Fibroblast of lung (primary cell): Measurements from ENCODE around the gene NTRK3. TPM values are rescaled to one million over a fixed set of nuclear protein-coding genes. Genes with fewer than 3 reads are reported as not detected.

Source experiments
- DNase-seq, 2 donors: peaks; one replicate each; pipeline versions ENCODE4 v3.0.0 to v3.0.0-alpha.2; 2010; ENCODE audit warnings: low read depth in 2 of 2
- H2AFZ ChIP-seq: 2 replicates; pipeline ENCODE4 v1.5.1; 2012; ENCODE audit warnings: low read length, control low read depth, inconsistent platforms
- H3K27ac ChIP-seq: 2 replicates; pipeline ENCODE4 v1.5.1; 2011; ENCODE audit warnings: low read length, control low read depth; ENCODE audit not compliant: insufficient read depth
- H3K27me3 ChIP-seq: 2 replicates; pipeline ENCODE4 v1.5.1; 2011; ENCODE audit warnings: mild to moderate bottlenecking, low read length; ENCODE audit not compliant: control insufficient read depth, insufficient read depth
- H3K36me3 ChIP-seq: 2 replicates; pipeline ENCODE4 v1.5.1; 2011; ENCODE audit warnings: low read length; ENCODE audit not compliant: control insufficient read depth, insufficient read depth
- H3K4me1 ChIP-seq: 2 replicates; pipeline ENCODE4 v1.5.1; 2011; ENCODE audit warnings: low read length; ENCODE audit not compliant: control insufficient read depth, insufficient read depth; ENCODE audit errors: extremely low read depth
- H3K4me2 ChIP-seq: 2 replicates; pipeline ENCODE4 v1.5.1; 2011; ENCODE audit warnings: low read length, control low read depth; ENCODE audit not compliant: insufficient read depth; ENCODE audit errors: extremely low read depth
- H3K4me3 ChIP-seq, 4 experiments: fragments of 200-600 bp in 1 of 4; sonication (generic) in 1 of 4; replicated peaks in 1 of 4; 2 replicates each; pipeline ENCODE4 v1.5.1; 2011 to 2016; ENCODE audit warnings: low read length in 4 of 4, low read depth in 3 of 4, mild to moderate bottlenecking in 3 of 4, control low read depth in 2 of 4, inconsistent platforms in 1 of 4, mixed read lengths in 1 of 4; ENCODE audit not compliant: insufficient read depth in 1 of 4; ENCODE audit errors: control extremely low read depth in 1 of 4
- H3K79me2 ChIP-seq: 2 replicates; pipeline ENCODE4 v1.5.1; 2012; ENCODE audit warnings: mild to moderate bottlenecking, low read length, inconsistent platforms; ENCODE audit not compliant: control insufficient read depth, insufficient read depth
- H3K9ac ChIP-seq: 2 replicates; pipeline ENCODE4 v1.5.1; 2011; ENCODE audit warnings: mild to moderate bottlenecking, low read length, control low read depth; ENCODE audit not compliant: insufficient read depth
- H3K9me3 ChIP-seq: 2 replicates; pipeline ENCODE4 v1.5.1; 2012; ENCODE audit warnings: low read depth, low read length; ENCODE audit not compliant: control insufficient read depth, insufficient read depth
- H4K20me1 ChIP-seq: 2 replicates; pipeline ENCODE4 v1.5.1; 2011; ENCODE audit warnings: low read length; ENCODE audit not compliant: control insufficient read depth, insufficient read depth; ENCODE audit errors: extremely low read depth
- EZH2 ChIP-seq: IDR thresholded peaks from 2 replicates; pipeline ENCODE4 v1.5.1; 2012; ENCODE audit warnings: low read length, control low read depth, mild to moderate bottlenecking; ENCODE audit errors: missing control alignments
- polyA plus RNA-seq, 2 donors: library from polyadenylated mRNA; depleted of rRNA in 1 of 2; stranded (reverse) in 1 of 2; unstranded in 1 of 2; fragments of >200 nt; gene quantifications; 2 replicates each; pipeline ENCODE4 v1.2.1, GENCODE V29; 2011 to 2012; ENCODE audit warnings: missing spikeins in 1 of 2
- total RNA-seq: library from RNA; depleted of rRNA; stranded (reverse); fragments of >200 nt; gene quantifications from 2 replicates; pipeline ENCODE4 v1.2.1, GENCODE V29; 2014
- TF ChIP-seq, protein P1 (sequence below), 2 donors: IDR thresholded peaks in 1 of 2; conservative IDR thresholded peaks in 1 of 2; 1 replicate in 1 of 2; 2 replicates in 1 of 2; pipeline ENCODE4 v1.5.1; 2011 to 2012; ENCODE audit warnings: low read length in 2 of 2, control low read depth in 1 of 2, inconsistent platforms in 1 of 2, low read depth in 1 of 2, mild to moderate bottlenecking in 1 of 2

The NTRK3 gene
- total and polyA plus RNA-seq, 2 donors (not counting 1 experiment from before 2014, with no cell fraction given): 0.06 TPM; not detected in 1

DNA sequence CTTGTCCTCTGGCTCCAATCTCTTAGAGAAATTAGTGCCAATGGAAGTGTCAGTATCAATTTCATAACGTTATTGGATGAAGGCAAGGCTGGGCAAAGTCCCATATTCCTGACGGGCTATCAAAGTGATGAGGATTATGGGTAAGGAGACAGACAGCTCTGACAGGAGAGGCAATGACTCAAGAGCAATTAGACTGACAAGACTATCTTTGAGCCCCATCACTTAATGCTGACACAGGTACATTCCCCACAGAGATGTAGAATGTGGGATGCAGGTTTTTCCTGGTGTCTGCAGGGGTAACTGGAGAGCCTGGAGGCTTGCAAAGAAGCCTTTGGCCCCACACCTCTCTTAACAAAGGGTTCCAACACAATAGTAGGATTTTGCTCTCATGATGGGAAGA is 208.3 kb downstream of the NTRK3 start:
- no peaks in the 10 kb centered on the region for H3K4me1 ChIP-seq
- H3K9me3 ChIP-seq: no peaks in the 10 kb centered on the region
- H3K4me3 ChIP-seq: no peak overlapping the region
- H3K36me3 ChIP-seq: no peaks in the 10 kb centered on the region
- H3K27ac ChIP-seq: no peak overlapping the region
- H3K27me3 ChIP-seq: no peaks in the 10 kb centered on the region
- no peak overlapping the region for H2AFZ ChIP-seq
- H4K20me1 ChIP-seq: no peaks in the 10 kb centered on the region
- no peak overlapping the region for H3K4me2 ChIP-seq
- TF ChIP-seq, protein P1, sequence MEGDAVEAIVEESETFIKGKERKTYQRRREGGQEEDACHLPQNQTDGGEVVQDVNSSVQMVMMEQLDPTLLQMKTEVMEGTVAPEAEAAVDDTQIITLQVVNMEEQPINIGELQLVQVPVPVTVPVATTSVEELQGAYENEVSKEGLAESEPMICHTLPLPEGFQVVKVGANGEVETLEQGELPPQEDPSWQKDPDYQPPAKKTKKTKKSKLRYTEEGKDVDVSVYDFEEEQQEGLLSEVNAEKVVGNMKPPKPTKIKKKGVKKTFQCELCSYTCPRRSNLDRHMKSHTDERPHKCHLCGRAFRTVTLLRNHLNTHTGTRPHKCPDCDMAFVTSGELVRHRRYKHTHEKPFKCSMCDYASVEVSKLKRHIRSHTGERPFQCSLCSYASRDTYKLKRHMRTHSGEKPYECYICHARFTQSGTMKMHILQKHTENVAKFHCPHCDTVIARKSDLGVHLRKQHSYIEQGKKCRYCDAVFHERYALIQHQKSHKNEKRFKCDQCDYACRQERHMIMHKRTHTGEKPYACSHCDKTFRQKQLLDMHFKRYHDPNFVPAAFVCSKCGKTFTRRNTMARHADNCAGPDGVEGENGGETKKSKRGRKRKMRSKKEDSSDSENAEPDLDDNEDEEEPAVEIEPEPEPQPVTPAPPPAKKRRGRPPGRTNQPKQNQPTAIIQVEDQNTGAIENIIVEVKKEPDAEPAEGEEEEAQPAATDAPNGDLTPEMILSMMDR (conservative IDR thresholded peaks at IDR 0.05 in 1 of 2, IDR thresholded peaks at IDR 0.05 in 1 of 2; ENCODE audit: low read depth in 1 of 2, low read length in 2 of 2): no peak
- TF ChIP-seq EZH2: no peak
- no peak for DNase-seq
- no peak overlapping the region for H3K9ac ChIP-seq
- H3K79me2 ChIP-seq: no peaks in the 10 kb centered on the region

DNA sequence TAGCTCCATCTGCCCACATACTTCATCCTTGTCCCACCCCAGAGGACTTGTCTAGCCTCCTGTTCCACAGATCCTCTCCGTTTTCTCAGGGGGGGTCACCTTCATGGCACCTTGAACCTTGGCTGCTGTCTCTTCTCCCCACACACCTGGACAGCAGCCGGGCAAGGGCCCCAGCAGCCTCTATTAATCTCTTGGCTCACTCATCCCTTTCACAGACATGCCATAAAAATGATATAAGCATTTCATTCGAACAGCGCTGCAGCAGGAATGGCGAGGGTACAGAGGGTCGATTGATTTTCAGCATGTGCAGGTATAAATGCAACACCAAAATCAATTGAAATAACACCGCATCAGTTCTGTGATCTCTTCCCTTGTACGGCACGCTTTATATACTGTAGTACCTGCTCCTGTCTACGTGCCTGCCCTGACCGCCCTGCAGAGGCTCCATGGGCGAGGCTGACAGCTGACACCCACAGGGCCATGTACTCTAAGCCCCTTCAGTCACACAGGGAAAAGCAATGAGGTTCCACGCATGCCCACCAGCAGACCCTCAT is 209.9 kb downstream of the NTRK3 start:
- Histone ChIP-seq H3K9ac (no peak overlapping the region), H3K27me3 (no peaks in the 10 kb centered on the region), H3K36me3 (no peaks in the 10 kb centered on the region), H3K79me2 (no peaks in the 10 kb centered on the region), H3K9me3 (no peaks in the 10 kb centered on the region), H3K4me3 (no peak overlapping the region), H3K4me2 (no peak overlapping the region), H3K4me1 (no peaks in the 10 kb centered on the region), H2AFZ (no peak overlapping the region), H4K20me1 (no peaks in the 10 kb centered on the region), H3K27ac (no peak overlapping the region)
- DNase-seq: no peak
- TF ChIP-seq EZH2: no peak
- TF ChIP-seq, protein P1 (conservative IDR thresholded peaks at IDR 0.05 in 1 of 2, IDR thresholded peaks at IDR 0.05 in 1 of 2; ENCODE audit: low read depth in 1 of 2, low read length in 2 of 2): no peak

DNA sequence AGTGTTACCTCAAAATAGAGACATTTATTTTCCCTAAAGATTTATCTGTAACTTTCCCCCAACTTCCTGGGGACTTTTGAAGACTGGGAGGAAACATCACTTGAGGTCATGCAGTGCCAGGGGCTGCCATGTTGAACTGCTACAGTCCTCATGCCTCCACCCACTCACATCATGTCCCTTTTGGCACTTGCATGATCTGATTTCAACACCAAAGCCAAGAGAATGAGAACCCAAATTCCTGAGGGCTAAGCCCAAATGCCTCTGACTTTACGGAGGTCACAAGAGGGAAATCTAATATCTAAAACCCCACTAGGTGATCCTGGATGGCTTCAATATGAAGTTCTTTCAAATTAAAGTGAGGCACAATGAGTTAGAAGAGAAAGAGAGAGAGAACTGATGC is 213.1 kb downstream of the NTRK3 start:
- Histone ChIP-seq H3K9me3 (no peaks in the 10 kb centered on the region), H3K4me2 (no peak overlapping the region), H3K27ac (no peak overlapping the region), H3K4me1 (no peaks in the 10 kb centered on the region), H2AFZ (no peak overlapping the region), H3K79me2 (no peaks in the 10 kb centered on the region), H3K36me3 (no peaks in the 10 kb centered on the region), H3K27me3 (no peaks in the 10 kb centered on the region), H3K4me3 (no peak overlapping the region), H4K20me1 (no peaks in the 10 kb centered on the region), H3K9ac (no peak overlapping the region)
- DNase-seq: no peak
- TF ChIP-seq, protein P1 (conservative IDR thresholded peaks at IDR 0.05 in 1 of 2, IDR thresholded peaks at IDR 0.05 in 1 of 2; ENCODE audit: low read depth in 1 of 2, low read length in 2 of 2): no peak
- no peak for TF ChIP-seq EZH2
